IMR-90 (cell line): Measurements from ENCODE around the gene IFT20. TPM values are rescaled to one million over a fixed set of nuclear protein-coding genes. Genes with fewer than 3 reads are reported as not detected.
A peak's percentile ranks its signal among the peaks of the same experiment; 100 is the strongest.

Experiments
- ATAC-seq: fragments of 200-7000 bp; cut with Tn5 transposase; 2 replicates; pipeline ENCODE4 v1.9.1; 2020; ENCODE audit warnings: low read depth, mild to moderate bottlenecking, moderate library complexity
- BruUV-seq: library from RNA; stranded (reverse); fragments of 400-500 nt; replicated peaks from 2 replicates; lab custom pipeline; 2021; lab: Mats Ljungman, UMichigan
- CTCF ChIA-PET: fragments of 300-600 bp; formaldehyde crosslinking; extraction: SDS; loops from one replicate; lab custom pipeline; 2021; ENCODE audit warnings: antibody characterized with exemption; lab: Yijun Ruan, JAX
- POLR2A ChIA-PET: fragments of 300-600 bp; sonication (Branson Sonifier 250); formaldehyde crosslinking; loops from one replicate; lab custom pipeline; 2022; ENCODE audit warnings: antibody characterized with exemption; ENCODE audit not compliant: unreplicated experiment; lab: Charles Lee
- DNase-seq: peaks from one replicate; pipeline ENCODE4 v3.0.0; 2013
- H2AFZ ChIP-seq: replicated peaks from 2 replicates; pipeline ENCODE3; 2013; ENCODE audit warnings: low read length, mild to moderate bottlenecking; ENCODE audit not compliant: poor library complexity
- H2AK5ac ChIP-seq: 2 replicates; pipeline ENCODE4 v1.6.1; 2013; ENCODE audit warnings: low read depth, low read length, inconsistent platforms
- H2AK9ac ChIP-seq: replicated peaks from 2 replicates; pipeline ENCODE3; 2013; ENCODE audit warnings: mild to moderate bottlenecking, low read depth, low read length, moderate library complexity; ENCODE audit not compliant: poor library complexity
- H2BK120ac ChIP-seq: 2 replicates; pipeline ENCODE4 v1.6.1; 2013; ENCODE audit warnings: low read depth, low read length, inconsistent platforms
- H2BK15ac ChIP-seq: 3 replicates; pipeline ENCODE4 v1.6.1; 2013; ENCODE audit warnings: low read depth, low read length, inconsistent platforms
- H2BK20ac ChIP-seq: 2 replicates; pipeline ENCODE4 v1.6.1; 2013; ENCODE audit warnings: low read depth, mild to moderate bottlenecking, inconsistent platforms, low read length, moderate library complexity
- H2BK5ac ChIP-seq: 2 replicates; pipeline ENCODE4 v1.6.1; 2013; ENCODE audit warnings: mild to moderate bottlenecking, low read depth, low read length, inconsistent platforms; ENCODE audit not compliant: poor library complexity, severe bottlenecking
- H3K14ac ChIP-seq: replicated peaks from 2 replicates; pipeline ENCODE4 v1.6.1; 2013; ENCODE audit warnings: low read depth, low read length, inconsistent platforms
- H3K18ac ChIP-seq: 2 replicates; pipeline ENCODE4 v1.6.1; 2013; ENCODE audit warnings: low read depth, low read length, control low read depth
- H3K23ac ChIP-seq: 2 replicates; pipeline ENCODE4 v1.6.1; 2013; ENCODE audit warnings: low read depth, low read length, inconsistent platforms
- H3K27ac ChIP-seq: 2 replicates; pipeline ENCODE4 v1.5.1; 2013; ENCODE audit warnings: mild to moderate bottlenecking, control low read depth, low read length; ENCODE audit not compliant: insufficient read depth
- H3K27me3 ChIP-seq: 2 replicates; pipeline ENCODE4 v1.6.1; 2013; ENCODE audit warnings: low read length; ENCODE audit not compliant: control insufficient read depth, insufficient read depth
- H3K36me3 ChIP-seq: 2 replicates; pipeline ENCODE4 v1.6.1; 2013; ENCODE audit warnings: low read length, mixed read lengths; ENCODE audit not compliant: control insufficient read depth, insufficient read depth
- H3K4ac ChIP-seq: 2 replicates; pipeline ENCODE4 v1.6.1; 2013; ENCODE audit warnings: low read depth, low read length, inconsistent platforms
- H3K4me1 ChIP-seq: 2 replicates; pipeline ENCODE4 v1.6.1; 2013; ENCODE audit warnings: low read length, mixed read lengths; ENCODE audit not compliant: control insufficient read depth, insufficient read depth
- H3K4me2 ChIP-seq: 2 replicates; pipeline ENCODE4 v1.6.1; 2013; ENCODE audit warnings: low read depth, mild to moderate bottlenecking, control low read depth, low read length, moderate library complexity
- H3K4me3 ChIP-seq: 2 replicates; pipeline ENCODE4 v1.5.1; 2013; ENCODE audit warnings: low read depth, mild to moderate bottlenecking, control low read depth, low read length, moderate library complexity; ENCODE audit not compliant: insufficient read depth
- H3K56ac ChIP-seq: 2 replicates; pipeline ENCODE4 v1.6.1; 2013; ENCODE audit warnings: low read length, inconsistent platforms; ENCODE audit not compliant: insufficient read depth; ENCODE audit errors: extremely low read depth
- H3K79me1 ChIP-seq, 2 experiments: 2 replicates each; pipeline ENCODE4 v1.6.1; 2013; ENCODE audit warnings: low read length in 2 of 2, inconsistent platforms in 1 of 2, low read depth in 1 of 2
- H3K9ac ChIP-seq: 2 replicates; pipeline ENCODE4 v1.6.1; 2013; ENCODE audit warnings: low read depth, low read length, control low read depth
- H3K9me1 ChIP-seq: 2 replicates; pipeline ENCODE4 v1.6.1; 2013; ENCODE audit warnings: low read length, inconsistent platforms; ENCODE audit not compliant: insufficient read depth
- H3K9me3 ChIP-seq: 2 replicates; pipeline ENCODE4 v1.6.1; 2013; ENCODE audit warnings: low read length; ENCODE audit not compliant: control insufficient read depth, insufficient read depth
- H4K20me1 ChIP-seq: 2 replicates; pipeline ENCODE4 v1.6.1; 2013; ENCODE audit warnings: low read length, inconsistent platforms; ENCODE audit not compliant: insufficient read depth
- H4K5ac ChIP-seq: 2 replicates; pipeline ENCODE4 v1.6.1; 2013; ENCODE audit warnings: mild to moderate bottlenecking, low read depth, low read length, control low read depth
- H4K8ac ChIP-seq, 2 experiments: 2 replicates each; pipeline ENCODE4 v1.6.1; 2013; ENCODE audit warnings: low read depth in 2 of 2, low read length in 2 of 2, control low read depth in 1 of 2, inconsistent platforms in 1 of 2
- H4K91ac ChIP-seq: 2 replicates; pipeline ENCODE4 v1.6.1; 2013; ENCODE audit warnings: low read depth, low read length, inconsistent platforms; ENCODE audit not compliant: insufficient read depth
- CEBPB ChIP-seq: IDR thresholded peaks from 2 replicates; pipeline ENCODE4 v1.6.1; 2012; ENCODE audit warnings: low read depth, low read length, improper control_type of control experiment
- CHD1 ChIP-seq: IDR thresholded peaks from 2 replicates; pipeline ENCODE4 v1.6.1; 2012; ENCODE audit warnings: low read depth, low read length, improper control_type of control experiment
- WGBS, 2 experiments: methylation state at CpG; one replicate each; pipeline versions ENCODE4 v1.1.5 to v1.1.7; 2013; ENCODE audit warnings: missing lambda C conversion rate in 2 of 2; ENCODE audit not compliant: insufficient read length in 1 of 2; ENCODE audit errors: extremely low coverage in 2 of 2; 5-methylcytosine and 5-hydroxymethylcytosine counted together
- dilution Hi-C: fragments of 300-500 bp; cut with HindIII; formaldehyde crosslinking; loops from one replicate; pipeline ENCODE4 v1.14.3; 2018; ENCODE audit warnings: low sequenced_read_pairs; ENCODE audit not compliant: unreplicated experiment
- in situ Hi-C: fragments of 300-500 bp; cut with MboI; formaldehyde crosslinking; loops from 3 replicates; pipeline ENCODE4 v1.14.3; 2019; ENCODE audit warnings: low sequenced_read_pairs, inconsistent platforms, mixed read lengths
- intact Hi-C: fragments of 100-400 bp; cut with micrococcal nuclease; formaldehyde crosslinking; loops from 2 replicates; pipeline ENCODE4 v1.10.0; 2022
- polyA plus RNA-seq, 3 experiments: library from polyadenylated mRNA; depleted of rRNA; stranded (reverse); fragments of >200 nt; gene quantifications; 2 replicates each; pipeline ENCODE4 v1.2.3, GENCODE V29; 2012; ENCODE audit warnings: low replicate concordance in 1 of 3
- total RNA-seq: library from RNA; depleted of rRNA; stranded (reverse); fragments of >200 nt; gene quantifications from 2 replicates; pipeline ENCODE4 v1.2.3, GENCODE V29; 2012

Gene IFT20
- total and polyA plus RNA-seq, 2 of the 4 experiments (the other 2 are of a cell fraction) = 25.5 to 46.3 TPM

DNA sequence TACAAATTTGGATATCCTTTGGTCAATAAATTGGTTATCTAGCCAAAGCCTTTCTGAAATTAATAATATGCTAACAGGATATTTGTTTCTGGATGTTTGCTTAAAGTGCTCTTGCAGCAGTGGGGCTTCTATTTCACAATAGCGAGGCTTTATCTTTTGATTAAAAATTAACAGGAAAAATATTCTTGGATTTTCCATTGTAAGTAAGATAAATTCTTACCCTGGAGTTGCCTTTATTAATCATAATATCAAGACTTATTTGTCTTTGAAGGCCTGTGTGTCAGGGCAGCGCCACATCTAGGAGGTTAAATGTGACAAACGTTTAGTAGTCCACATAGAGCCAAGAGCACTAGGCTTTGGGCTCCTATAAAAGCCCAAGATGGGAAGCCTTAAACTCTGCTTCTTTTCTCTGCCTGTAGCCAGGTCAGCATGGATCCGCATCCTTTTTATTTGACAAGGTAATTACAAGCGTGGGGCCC is 11.0 kb downstream of the IFT20 start:
- dilution Hi-C loops = no loop called here
- no peak overlapping the region for H3K4me3 ChIP-seq
- TF ChIP-seq CHD1 (no peak), CEBPB (0 out of 2 replicates have a peak, but pooled peaks have one; percentile 38)
- no peak overlapping the region for H4K91ac ChIP-seq
- H3K56ac ChIP-seq = no peak overlapping the region
- H2AK5ac ChIP-seq = no peak overlapping the region
- H3K4me2 ChIP-seq = no peak overlapping the region
- peaks cover 14% of the 10 kb centered on the region for H3K36me3 ChIP-seq
- H2BK5ac ChIP-seq = no peak overlapping the region
- H4K20me1 ChIP-seq = no peaks in the 10 kb centered on the region
- no peak overlapping the region for H2AFZ ChIP-seq
- DNase-seq (no peak), ATAC-seq (no peak)
- no peaks in the 10 kb centered on the region; the same call in 1 of the 2 replicates for H3K9me1 ChIP-seq
- H3K79me1 ChIP-seq = peaks cover 30 to 38% of the 10 kb centered on the region in 2 experiments; a peak in 3 of 4 replicates
- H4K5ac ChIP-seq = no peak overlapping the region
- no peak overlapping the region for H3K9ac ChIP-seq
- H3K27ac ChIP-seq = no peak overlapping the region
- WGBS, 2 experiments = no CpG with 5 or more reads among the region's 5 CpGs
- no TSS peak for BruUV-seq
- H3K23ac ChIP-seq = no peak overlapping the region
- no peak overlapping the region for H2BK15ac ChIP-seq
- intact Hi-C loops = loop anchor here (10.0 kb wide), 1 partner anchor 520 kb away; the partner anchor contains the start of gene NOS2
- no peak overlapping the region for H3K4ac ChIP-seq
- CTCF ChIA-PET = no interaction called here
- in situ Hi-C loops = loop anchor here (10.0 kb wide), 1 partner anchor 280 kb away; the partner anchor contains the start of gene NLK
- POLR2A ChIA-PET = no interaction called here
- H3K27me3 ChIP-seq = no peaks in the 10 kb centered on the region
- H3K18ac ChIP-seq = no peak overlapping the region
- H2BK20ac ChIP-seq = no peak overlapping the region
- H3K4me1 ChIP-seq = peaks cover 7% of the 10 kb centered on the region; the same call in 1 of the 2 replicates
- no peaks in the 10 kb centered on the region for H3K9me3 ChIP-seq
- no peak overlapping the region for H2AK9ac ChIP-seq
- no peak overlapping the region for H3K14ac ChIP-seq
- H2BK120ac ChIP-seq = no peak overlapping the region
- no peak overlapping the region for H4K8ac ChIP-seq
